Measurements from ENCODE around the gene SLC9A8. TPM values are rescaled to one million over a fixed set of nuclear protein-coding genes. Genes with fewer than 3 reads are reported as not detected.

SLC9A8 gene
- polyA plus RNA-seq, 2 of the 4 experiments (the other 2 are of a cell fraction), result 5.0 to 7.9 TPM

- Histone ChIP-seq H3K4me2 (peak overlapping the region; percentile 96), H3K4me3 (peak overlapping the region; percentile 93), H3K4me1 (peaks cover 23% of the 10 kb centered on the region), H3K9me3 (no peaks in the 10 kb centered on the region), H3K27ac (peak overlapping the region; percentile 99)
- ChIA-PET POLR2A (interaction anchor here (2.0 kb wide), 1 partner anchor 21 kb away, joined by 11 read pairs; the partner anchor contains the start of gene RNF114), CTCF (interaction anchor here (0.9 to 5.9 kb wide), 6 partner anchors 11 to 303 kb away, joined by 3 to 44 read pairs (median 7); no protein-coding TSS in a partner anchor)
- DNase-seq (ENCODE audit: low read depth in 1 of 2, low spot score in 1 of 2), result no peak
- FAIRE-seq, result no peak
- 0 out of 3 replicates have a peak, but pooled peaks have one; percentile 8 for TF ChIP-seq CTCF (IDR thresholded peaks at IDR 0.05)
- 0 out of 2 replicates have a peak, but pooled peaks have one; percentile 46 for TF ChIP-seq KDM5A (IDR thresholded peaks at IDR 0.05)
- TF ChIP-seq PHF8 (IDR thresholded peaks at IDR 0.05; ENCODE audit: borderline replicate concordance, low read depth), result peak; percentile 77; the same call in 1 of the 2 replicates
- TF ChIP-seq ELK1 (IDR thresholded peaks at IDR 0.05; ENCODE audit: low read depth, low read length), result no peak
- WGBS (ENCODE audit: missing lambda C conversion rate), result no CpG with 5 or more reads among the region's 23 CpGs
- ATAC-seq, result peak; percentile 9 to 40; a peak in 4 of 6 replicates
These were observed 102.4 kb downstream of the SLC9A8 start for GRCh38 chr20:49915118-49915379.

- H3K9me3 ChIP-seq, result no peaks in the 10 kb centered on the region
- peak; percentile 90 to 94 for ATAC-seq
- H3K4me2 ChIP-seq, result peak within 1 kb of the TSS; percentile 96
- H3K4me1 ChIP-seq, result peaks cover 23% of the 10 kb centered on the region
- DNase-seq (ENCODE audit: low read depth in 1 of 2, low spot score in 1 of 2), result peak; percentile 89 to 97
- peak within 1 kb of the TSS; percentile 93 for H3K4me3 ChIP-seq
- no peak for FAIRE-seq
- ChIA-PET CTCF (interaction anchor here (1.3 to 5.9 kb wide), 9 partner anchors 11 to 374 kb away, joined by 3 to 44 read pairs (median 6); no protein-coding TSS in a partner anchor), POLR2A (interaction anchor here (0.6 to 2.0 kb wide), 5 partner anchors 21 to 118 kb away, joined by 3 to 11 read pairs (median 6); partner anchors contain the start of genes RNF114 and SLC9A8)
- 2% methylated on average over 35 of the region's 69 CpGs for WGBS (ENCODE audit: missing lambda C conversion rate)
- H3K27ac ChIP-seq, result peak within 1 kb of the TSS; percentile 99
- no peak for TF ChIP-seq KDM5A (IDR thresholded peaks at IDR 0.05)
- no peak for TF ChIP-seq EHMT2 (IDR thresholded peaks at IDR 0.05; ENCODE audit: low read depth)
- no peak for TF ChIP-seq PBX3 (IDR thresholded peaks at IDR 0.05)
- TF ChIP-seq CBX2 (IDR thresholded peaks at IDR 0.05; ENCODE audit: borderline replicate concordance, low read depth), result no peak
- TF ChIP-seq TP53 (CRISPR knock-in tag; IDR thresholded peaks at IDR 0.05), result 0 out of 2 replicates have a peak, but pooled peaks have one; percentile 14
- no peak for TF ChIP-seq HOXB5 (CRISPR knock-in tag; IDR thresholded peaks at IDR 0.05)
- TF ChIP-seq CTCF (IDR thresholded peaks at IDR 0.05), result no peak
- no peak for TF ChIP-seq RARB (CRISPR knock-in tag; IDR thresholded peaks at IDR 0.05)
- TF ChIP-seq HMGXB4 (CRISPR knock-in tag; IDR thresholded peaks at IDR 0.05; ENCODE audit: borderline replicate concordance), result no peak
- no peak for TF ChIP-seq MYC (IDR thresholded peaks at IDR 0.05; ENCODE audit: borderline replicate concordance, low read length)
- no peak for TF ChIP-seq HOXA7 (CRISPR knock-in tag; IDR thresholded peaks at IDR 0.05)
- TF ChIP-seq TFCP2L1 (CRISPR knock-in tag; IDR thresholded peaks at IDR 0.05), result no peak
- TF ChIP-seq MAZ (IDR thresholded peaks at IDR 0.05; ENCODE audit: borderline replicate concordance, low read depth, low read length), result no peak
- no peak for TF ChIP-seq ATOH8 (CRISPR knock-in tag; IDR thresholded peaks at IDR 0.05; ENCODE audit: low read depth)
- no peak for TF ChIP-seq CBX8 (IDR thresholded peaks at IDR 0.05)
- TF ChIP-seq JUN (IDR thresholded peaks at IDR 0.05), result peak in 1 of 2 experiments; percentile 78; a peak in 3 of 5 replicates
- no peak for TF ChIP-seq BHLHE40 (IDR thresholded peaks at IDR 0.05; ENCODE audit: low read depth, low read length)
- TF ChIP-seq ZC3H11A (IDR thresholded peaks at IDR 0.05), result no peak
- TF ChIP-seq POLR2A (IDR thresholded peaks at IDR 0.05; ENCODE audit: low read length), result peak; percentile 45
- peak; percentile 100 for TF ChIP-seq KDM1A (IDR thresholded peaks at IDR 0.05; ENCODE audit: low read depth)
- 0 out of 2 replicates have a peak, but pooled peaks have one; percentile 56 for TF ChIP-seq RFX5 (IDR thresholded peaks at IDR 0.05)
- TF ChIP-seq ESRRA (IDR thresholded peaks at IDR 0.05; ENCODE audit: borderline replicate concordance, low read length), result no peak
- no peak for TF ChIP-seq E2F6 (IDR thresholded peaks at IDR 0.05; ENCODE audit: borderline replicate concordance, low read depth)
These were observed 102.9 kb downstream of the SLC9A8 start, which contains the start of gene SPATA2 for GRCh38 chr20:49915380-49916145. Gene SPATA2 (minus strand): TSS chr20:49915529. CDS start chr20:49908490, 7,039 bp downstream.
